GM06990 (cell line): ENCODE measurements around the gene CPNE4.

Source experiments
- DNase-seq: peaks from one replicate; pipeline ENCODE4 v3.0.0-alpha.2; 2011; ENCODE audit not compliant: insufficient read length; ENCODE audit errors: extremely low read depth
- H3K27me3 ChIP-seq: replicated peaks from 2 replicates; pipeline ENCODE4 v1.6.0; 2011; ENCODE audit warnings: low read length; ENCODE audit not compliant: control insufficient read depth, insufficient read depth
- H3K36me3 ChIP-seq: 2 replicates; pipeline ENCODE4 v1.5.1; 2011; ENCODE audit warnings: low read length; ENCODE audit not compliant: control insufficient read depth, insufficient read depth
- H3K4me3 ChIP-seq: replicated peaks from 2 replicates; pipeline ENCODE4 v1.5.1; 2011; ENCODE audit warnings: low read depth, mild to moderate bottlenecking, control low read depth, low read length
- TF ChIP-seq, protein P1 (sequence below): IDR thresholded peaks from 2 replicates; pipeline ENCODE4 v1.5.1; 2011; ENCODE audit warnings: low read length, control low read depth, mild to moderate bottlenecking, inconsistent platforms; ENCODE audit not compliant: insufficient read depth, poor library complexity, severe bottlenecking

CPNE4 gene

DNA sequence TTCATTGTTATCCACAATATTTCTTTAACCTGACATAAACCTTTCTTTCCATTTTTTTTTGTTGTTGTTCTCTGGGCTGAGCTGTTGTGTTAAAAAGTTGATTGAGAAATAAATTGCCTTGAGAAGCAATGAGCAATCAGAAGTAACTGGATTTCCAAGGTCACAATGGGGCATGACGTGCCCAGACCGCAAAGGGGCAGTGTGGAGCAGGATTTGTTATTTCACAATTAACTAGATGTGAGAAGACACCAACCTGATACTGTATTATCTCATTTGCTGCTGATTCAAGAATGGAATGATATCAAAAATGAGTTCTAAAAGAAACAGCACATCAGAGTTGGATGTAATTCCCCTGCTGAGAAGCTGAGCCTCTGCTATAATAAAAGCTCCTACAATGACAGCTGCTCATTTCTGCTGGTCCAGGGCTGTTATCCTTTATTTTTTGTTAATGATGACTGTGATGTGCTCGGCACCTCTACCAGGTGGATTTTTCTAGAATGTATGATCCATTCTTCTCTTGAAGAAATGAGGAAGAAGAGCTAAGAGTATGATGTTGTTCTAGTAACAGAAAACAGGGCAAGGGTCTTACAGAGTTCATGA is 28.1 kb downstream of the CPNE4 start:
- DNase-seq = no peak
- Histone ChIP-seq H3K36me3 (no peaks in the 10 kb centered on the region), H3K4me3 (no peak overlapping the region), H3K27me3 (no peaks in the 10 kb centered on the region; the same call in 1 of the 2 replicates)
- TF ChIP-seq, protein P1, sequence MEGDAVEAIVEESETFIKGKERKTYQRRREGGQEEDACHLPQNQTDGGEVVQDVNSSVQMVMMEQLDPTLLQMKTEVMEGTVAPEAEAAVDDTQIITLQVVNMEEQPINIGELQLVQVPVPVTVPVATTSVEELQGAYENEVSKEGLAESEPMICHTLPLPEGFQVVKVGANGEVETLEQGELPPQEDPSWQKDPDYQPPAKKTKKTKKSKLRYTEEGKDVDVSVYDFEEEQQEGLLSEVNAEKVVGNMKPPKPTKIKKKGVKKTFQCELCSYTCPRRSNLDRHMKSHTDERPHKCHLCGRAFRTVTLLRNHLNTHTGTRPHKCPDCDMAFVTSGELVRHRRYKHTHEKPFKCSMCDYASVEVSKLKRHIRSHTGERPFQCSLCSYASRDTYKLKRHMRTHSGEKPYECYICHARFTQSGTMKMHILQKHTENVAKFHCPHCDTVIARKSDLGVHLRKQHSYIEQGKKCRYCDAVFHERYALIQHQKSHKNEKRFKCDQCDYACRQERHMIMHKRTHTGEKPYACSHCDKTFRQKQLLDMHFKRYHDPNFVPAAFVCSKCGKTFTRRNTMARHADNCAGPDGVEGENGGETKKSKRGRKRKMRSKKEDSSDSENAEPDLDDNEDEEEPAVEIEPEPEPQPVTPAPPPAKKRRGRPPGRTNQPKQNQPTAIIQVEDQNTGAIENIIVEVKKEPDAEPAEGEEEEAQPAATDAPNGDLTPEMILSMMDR = peak; percentile 64

DNA sequence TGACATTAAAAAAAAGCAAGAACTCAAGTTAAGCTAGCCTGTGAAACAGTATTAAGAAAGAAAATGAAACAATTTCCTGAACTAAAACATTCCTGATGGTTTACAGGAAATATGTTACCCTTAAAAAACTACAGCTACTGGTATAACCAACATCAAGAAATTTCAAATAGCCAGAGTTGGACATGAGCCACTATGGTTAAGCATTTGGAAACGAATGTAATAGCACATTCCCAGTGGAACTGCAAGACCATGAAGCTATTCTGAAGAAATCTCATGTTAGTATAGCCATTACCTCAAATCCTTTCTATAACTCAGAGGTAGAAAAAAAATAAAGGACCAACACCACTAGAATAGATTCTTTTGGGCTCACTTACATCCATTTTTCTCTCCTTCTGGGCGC is 30.2 kb downstream of the CPNE4 start:
- TF ChIP-seq, protein P1 = no peak
- Histone ChIP-seq H3K36me3 (no peaks in the 10 kb centered on the region), H3K27me3 (no peaks in the 10 kb centered on the region; the same call in 1 of the 2 replicates), H3K4me3 (no peak overlapping the region)
- DNase-seq = no peak

DNA sequence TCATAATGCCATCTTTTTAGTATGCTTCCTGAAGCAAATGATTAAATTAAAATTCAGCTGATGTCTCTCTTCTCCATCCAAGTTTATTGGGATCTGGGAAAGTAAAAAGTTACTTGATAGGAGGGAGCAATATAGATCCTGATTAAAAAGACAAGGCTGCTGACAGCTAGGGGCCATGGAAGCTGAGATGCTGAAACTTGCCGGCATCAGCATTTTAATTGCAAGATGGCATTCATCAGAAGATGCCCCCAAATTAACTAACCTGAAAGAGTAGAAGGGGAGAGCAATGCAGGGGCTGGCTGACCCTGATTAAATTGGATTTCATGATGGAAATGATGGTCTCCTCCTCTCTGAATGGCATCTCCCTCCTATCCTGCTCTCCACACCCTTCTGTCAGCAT is 31.1 kb downstream of the CPNE4 start:
- TF ChIP-seq, protein P1 = no peak
- H3K4me3 ChIP-seq = no peak overlapping the region
- no peaks in the 10 kb centered on the region for H3K27me3 ChIP-seq
- DNase-seq = no peak
- no peaks in the 10 kb centered on the region for H3K36me3 ChIP-seq

DNA sequence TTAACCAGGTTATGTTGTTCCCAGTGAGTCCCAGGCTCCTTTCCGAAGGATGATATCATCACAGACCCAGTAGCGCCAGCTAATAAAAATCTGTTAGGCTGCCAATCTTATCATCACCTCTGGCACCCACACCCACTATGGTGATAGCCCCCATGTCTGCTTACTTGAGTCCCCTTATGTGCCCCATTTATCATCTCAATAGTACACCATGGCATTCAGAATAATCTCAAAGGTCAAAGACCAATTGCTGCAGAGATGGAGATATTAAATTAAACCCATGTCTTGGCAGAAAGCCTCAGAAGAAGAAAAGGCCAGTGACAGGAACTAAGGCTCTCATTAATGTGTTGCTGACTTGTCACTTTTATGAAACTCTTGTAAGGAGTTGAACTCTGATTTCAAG is 32.8 kb downstream of the CPNE4 start:
- H3K27me3 ChIP-seq = no peaks in the 10 kb centered on the region; the same call in 1 of the 2 replicates
- H3K36me3 ChIP-seq = no peaks in the 10 kb centered on the region
- DNase-seq = no peak
- no peak overlapping the region for H3K4me3 ChIP-seq
- TF ChIP-seq, protein P1 = no peak

DNA sequence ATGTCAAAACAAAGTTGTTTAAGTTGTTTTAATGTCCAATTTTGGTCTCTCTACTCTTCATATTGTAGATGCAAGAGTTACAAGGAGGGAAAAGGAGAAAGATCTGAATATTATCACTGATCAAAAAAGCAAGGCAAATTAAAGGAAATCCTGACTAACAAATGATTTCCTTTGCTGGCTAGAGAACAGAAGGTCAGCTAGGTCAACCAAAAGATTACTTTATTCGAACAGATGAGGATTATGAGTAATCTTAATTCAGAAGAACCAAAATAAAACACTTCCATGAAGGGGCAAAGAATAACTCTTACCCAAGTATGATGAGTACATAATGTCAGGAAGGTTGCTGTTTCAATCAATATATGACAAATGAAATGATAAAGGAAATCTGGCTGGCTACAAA is 33.8 kb downstream of the CPNE4 start:
- TF ChIP-seq, protein P1 = no peak
- DNase-seq = no peak
- Histone ChIP-seq H3K36me3 (no peaks in the 10 kb centered on the region), H3K27me3 (no peaks in the 10 kb centered on the region; the same call in 1 of the 2 replicates), H3K4me3 (no peak overlapping the region)

DNA sequence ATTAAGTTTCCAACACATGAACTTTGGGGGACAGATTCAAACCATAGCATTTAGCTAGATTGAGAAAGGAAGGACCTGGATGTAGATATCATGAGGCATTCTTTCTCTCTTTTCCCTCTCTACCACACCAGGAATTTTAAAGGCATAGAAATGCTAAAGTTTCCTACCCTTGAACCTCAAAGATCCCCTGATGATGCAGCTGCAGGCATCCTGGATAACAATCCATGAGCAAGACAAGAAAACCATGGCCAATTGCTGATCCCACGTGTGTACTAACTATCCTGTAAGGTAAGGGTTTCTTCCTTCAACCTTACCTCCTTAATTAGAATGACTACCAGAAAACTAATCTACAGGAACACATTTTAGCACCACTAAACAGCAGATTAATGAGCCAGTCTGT is 36.8 kb downstream of the CPNE4 start:
- TF ChIP-seq, protein P1 = no peak
- Histone ChIP-seq H3K36me3 (no peaks in the 10 kb centered on the region), H3K27me3 (no peaks in the 10 kb centered on the region; the same call in 1 of the 2 replicates), H3K4me3 (no peak overlapping the region)
- DNase-seq = no peak
